Measurements from ENCODE around the gene CIB1.

The CIB1 gene

GRCh38 chr15:90212221-90213098 is 21.3 kb downstream of the CIB1 start:
- Histone ChIP-seq H4K20me1 (ENCODE audit: insufficient read depth, low read length, poor library complexity, severe bottlenecking) (no peaks in the 10 kb centered on the region), H3K9me3 (ENCODE audit: insufficient read depth, low read depth, low read length) (no peaks in the 10 kb centered on the region), H3K9ac (ENCODE audit: low read depth, low read length, poor library complexity, severe bottlenecking) (no peak overlapping the region), H3K4me3 (ENCODE audit: low read length, poor library complexity, severe bottlenecking) (no peak overlapping the region), H2AFZ (ENCODE audit: low read length) (no peak overlapping the region), H3K4me2 (ENCODE audit: low read depth, low read length, poor library complexity, severe bottlenecking) (no peak overlapping the region), H3K36me3 (ENCODE audit: insufficient read depth, low read length) (no peaks in the 10 kb centered on the region; the same call in 1 of the 2 replicates), H3K27me3 (ENCODE audit: insufficient read depth, low read length, poor library complexity, severe bottlenecking) (no peaks in the 10 kb centered on the region), H3F3A (ENCODE audit: low read depth) (no peaks in the 10 kb centered on the region), H3K4me1 (ENCODE audit: insufficient read depth, low read length, poor library complexity, severe bottlenecking) (peaks cover 9% of the 10 kb centered on the region), H3K9me2 (replicated peaks; ENCODE audit: low read depth, low read length) (no peaks in the 10 kb centered on the region), H3K79me2 (ENCODE audit: insufficient read depth, low read length) (peaks cover 27% of the 10 kb centered on the region; the same call in 1 of the 2 replicates)
- TF ChIP-seq CTCF (conservative IDR thresholded peaks at IDR 0.05; ENCODE audit: low read length) (no peak), EZH2phosphoT487 (IDR thresholded peaks at IDR 0.05; ENCODE audit: borderline replicate concordance) (no peak)

- Histone ChIP-seq H3K4me3 (ENCODE audit: low read length, poor library complexity, severe bottlenecking) (no peak overlapping the region), H3K36me3 (ENCODE audit: insufficient read depth, low read length) (no peaks in the 10 kb centered on the region), H3F3A (ENCODE audit: low read depth) (no peaks in the 10 kb centered on the region)
These were observed 22.1 kb downstream of the CIB1 start for GRCh38 chr15:90211440-90212143.

GRCh38 chr15:90211009-90211408 is 22.7 kb downstream of the CIB1 start:
- H3K9ac ChIP-seq (ENCODE audit: low read depth, low read length, poor library complexity, severe bottlenecking), result no peak overlapping the region
- H4K20me1 ChIP-seq (ENCODE audit: insufficient read depth, low read length, poor library complexity, severe bottlenecking), result peaks cover 3% of the 10 kb centered on the region
- TF ChIP-seq CTCF (conservative IDR thresholded peaks at IDR 0.05; ENCODE audit: low read length) (no peak), EZH2phosphoT487 (IDR thresholded peaks at IDR 0.05; ENCODE audit: borderline replicate concordance) (no peak)
- H3K4me2 ChIP-seq (ENCODE audit: low read depth, low read length, poor library complexity, severe bottlenecking), result no peak overlapping the region
- no peaks in the 10 kb centered on the region for H3K9me3 ChIP-seq (ENCODE audit: insufficient read depth, low read depth, low read length)
- H3F3A ChIP-seq (ENCODE audit: low read depth), result no peaks in the 10 kb centered on the region
- no peak overlapping the region for H2AFZ ChIP-seq (ENCODE audit: low read length)
- no peaks in the 10 kb centered on the region for H3K36me3 ChIP-seq (ENCODE audit: insufficient read depth, low read length)
- H3K9me2 ChIP-seq (replicated peaks; ENCODE audit: low read depth, low read length), result no peaks in the 10 kb centered on the region
- H3K4me1 ChIP-seq (ENCODE audit: insufficient read depth, low read length, poor library complexity, severe bottlenecking), result peaks cover 10% of the 10 kb centered on the region
- peaks cover 39% of the 10 kb centered on the region; the same call in 1 of the 2 replicates for H3K79me2 ChIP-seq (ENCODE audit: insufficient read depth, low read length)
- no peak overlapping the region for H3K4me3 ChIP-seq (ENCODE audit: low read length, poor library complexity, severe bottlenecking)
- no peaks in the 10 kb centered on the region for H3K27me3 ChIP-seq (ENCODE audit: insufficient read depth, low read length, poor library complexity, severe bottlenecking)

More at GRCh38 chr15:90211440-90212143, 22.1 kb downstream of the CIB1 start:
- peaks cover 9% of the 10 kb centered on the region for H3K4me1 ChIP-seq (ENCODE audit: insufficient read depth, low read length, poor library complexity, severe bottlenecking)
- H3K9me2 ChIP-seq (replicated peaks; ENCODE audit: low read depth, low read length), result no peaks in the 10 kb centered on the region
- no peak overlapping the region for H3K9ac ChIP-seq (ENCODE audit: low read depth, low read length, poor library complexity, severe bottlenecking)
- TF ChIP-seq EZH2phosphoT487 (IDR thresholded peaks at IDR 0.05; ENCODE audit: borderline replicate concordance) (no peak), CTCF (conservative IDR thresholded peaks at IDR 0.05; ENCODE audit: low read length) (no peak)
- H3K27me3 ChIP-seq (ENCODE audit: insufficient read depth, low read length, poor library complexity, severe bottlenecking), result no peaks in the 10 kb centered on the region
- no peaks in the 10 kb centered on the region for H3K9me3 ChIP-seq (ENCODE audit: insufficient read depth, low read depth, low read length)
- H2AFZ ChIP-seq (ENCODE audit: low read length), result no peak overlapping the region
- H4K20me1 ChIP-seq (ENCODE audit: insufficient read depth, low read length, poor library complexity, severe bottlenecking), result peaks cover 3% of the 10 kb centered on the region
- H3K4me2 ChIP-seq (ENCODE audit: low read depth, low read length, poor library complexity, severe bottlenecking), result no peak overlapping the region
- H3K79me2 ChIP-seq (ENCODE audit: insufficient read depth, low read length), result peaks cover 34% of the 10 kb centered on the region; the same call in 1 of the 2 replicates
